ENCODE results near the gene CCDC17. TPM values are rescaled to one million over a fixed set of nuclear protein-coding genes. Genes with fewer than 3 reads are reported as not detected.

The CCDC17 gene
- total RNA-seq, 1 experiment from 2014 or later = 6.6 TPM

DNA sequence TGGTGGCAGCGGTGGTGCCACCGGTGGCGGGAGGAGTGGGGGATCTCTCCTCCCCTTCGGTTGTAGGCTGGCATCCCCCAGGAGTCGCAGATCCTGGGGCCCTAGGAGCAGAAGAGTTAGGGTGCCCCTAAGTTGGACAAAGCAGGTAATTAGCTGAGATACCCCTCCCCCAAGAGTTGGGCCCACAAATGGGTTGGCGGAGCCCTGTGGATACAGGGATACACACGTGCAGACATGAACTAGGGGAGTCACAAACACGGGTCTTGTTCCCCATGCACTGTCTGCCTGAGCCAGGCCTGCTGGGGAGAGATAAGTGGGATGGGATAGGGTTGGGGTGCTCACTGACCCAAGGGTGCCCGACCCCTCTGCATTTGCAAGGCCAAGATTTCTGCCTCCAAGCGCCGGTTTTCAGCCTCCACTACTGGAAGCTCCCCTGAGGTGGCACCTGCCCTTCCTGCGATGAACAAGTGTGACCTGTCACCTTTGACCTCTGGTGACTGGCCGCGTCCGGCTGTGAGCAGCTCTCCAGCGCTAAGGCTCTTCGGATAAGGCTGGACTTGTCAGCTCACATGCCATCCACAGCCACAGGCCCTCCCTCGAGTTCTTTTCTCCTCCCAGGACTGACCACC lies 1.8 kb downstream of the CCDC17 start:
- H4K20me1 ChIP-seq (ENCODE audit: insufficient read depth) = no peaks in the 10 kb centered on the region
- H3K79me2 ChIP-seq (ENCODE audit: low read depth) = no peaks in the 10 kb centered on the region
- H3K4me1 ChIP-seq (replicated peaks; ENCODE audit: insufficient read depth) = no peaks in the 10 kb centered on the region
- no peaks in the 10 kb centered on the region for H3K9me2 ChIP-seq (ENCODE audit: insufficient read depth)
- intact Hi-C loops (cut with micrococcal nuclease; ENCODE audit: unreplicated experiment) = no loop called here
- no TSS peak for BruUV-seq (replicated peaks)
- H3K27ac ChIP-seq = no peak overlapping the region
- no peaks in the 10 kb centered on the region for H3K9me3 ChIP-seq (ENCODE audit: insufficient read depth, low read depth)
- DNase-seq = no peak
- peaks cover 48% of the 10 kb centered on the region; the same call in 1 of the 2 replicates for H3F3A ChIP-seq (ENCODE audit: insufficient read depth, low read depth)
- H3K36me3 ChIP-seq (ENCODE audit: low read depth) = 0 out of 2 replicates have a peak, but pooled peaks cover 2% of the 10 kb centered on the region
- no peak overlapping the region for H3K4me3 ChIP-seq
- H2AFZ ChIP-seq = no peak overlapping the region
- H3K27me3 ChIP-seq (ENCODE audit: insufficient read depth, low read depth) = no peaks in the 10 kb centered on the region
- H3K4me2 ChIP-seq = no peak overlapping the region
- no peak for TF ChIP-seq EZH2 (IDR thresholded peaks at IDR 0.05; ENCODE audit: low read depth)
- TF ChIP-seq CTCF (conservative IDR thresholded peaks at IDR 0.05) = no peak
- ChIA-PET CTCF (no interaction called here), POLR2A (ENCODE audit: unreplicated experiment) (no interaction called here)

DNA sequence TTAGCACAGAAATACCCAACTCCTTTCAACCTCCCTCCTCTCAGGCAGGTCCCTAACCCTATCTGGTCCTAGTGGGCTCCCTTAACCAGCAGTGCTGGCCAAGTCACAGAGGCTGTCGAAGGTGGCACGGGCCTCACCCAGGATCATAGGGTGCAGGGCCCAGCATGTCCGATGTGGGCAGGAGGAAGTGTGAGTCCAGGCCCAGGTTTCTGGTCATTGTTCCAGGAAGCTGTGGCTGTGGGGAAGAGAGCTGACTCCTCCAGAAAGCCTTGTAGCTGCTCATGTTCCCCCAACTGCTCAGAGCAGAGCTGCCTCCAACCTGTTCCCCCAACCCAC lies 2.4 kb downstream of the CCDC17 start:
- POLR2A ChIA-PET (ENCODE audit: unreplicated experiment) = no interaction called here
- H3K4me2 ChIP-seq = no peak overlapping the region

GRCh38 chr1:45620588-45621500 lies 3.0 kb downstream of the CCDC17 start:
- H3K36me3 ChIP-seq (ENCODE audit: low read depth) = peaks cover 13% of the 10 kb centered on the region
- POLR2A ChIA-PET (ENCODE audit: unreplicated experiment) = no interaction called here

More for the DNA sequence above, 2.4 kb downstream of the CCDC17 start:
- Histone ChIP-seq H3K79me2 (ENCODE audit: low read depth) (no peaks in the 10 kb centered on the region), H3K4me1 (replicated peaks; ENCODE audit: insufficient read depth) (no peaks in the 10 kb centered on the region), H3K9me2 (ENCODE audit: insufficient read depth) (no peaks in the 10 kb centered on the region), H3K4me3 (no peak overlapping the region), H3K36me3 (ENCODE audit: low read depth) (peaks cover 7% of the 10 kb centered on the region; the same call in 1 of the 2 replicates), H3F3A (ENCODE audit: insufficient read depth, low read depth) (peaks cover 54% of the 10 kb centered on the region; the same call in 1 of the 2 replicates), H2AFZ (no peak overlapping the region), H3K27ac (no peak overlapping the region), H3K27me3 (ENCODE audit: insufficient read depth, low read depth) (no peaks in the 10 kb centered on the region), H4K20me1 (ENCODE audit: insufficient read depth) (no peaks in the 10 kb centered on the region), H3K9me3 (ENCODE audit: insufficient read depth, low read depth) (no peaks in the 10 kb centered on the region)
- no peak for DNase-seq
- TF ChIP-seq EZH2 (IDR thresholded peaks at IDR 0.05; ENCODE audit: low read depth) = no peak
- no peak for TF ChIP-seq CTCF (conservative IDR thresholded peaks at IDR 0.05)
- intact Hi-C loops (cut with micrococcal nuclease; ENCODE audit: unreplicated experiment) = no loop called here
- CTCF ChIA-PET = no interaction called here
- BruUV-seq (replicated peaks) = no TSS peak

More at GRCh38 chr1:45620588-45621500, 3.0 kb downstream of the CCDC17 start:
- H3F3A ChIP-seq (ENCODE audit: insufficient read depth, low read depth) = peaks cover 56% of the 10 kb centered on the region; the same call in 1 of the 2 replicates
- no peak overlapping the region for H3K27ac ChIP-seq
- H3K27me3 ChIP-seq (ENCODE audit: insufficient read depth, low read depth) = no peaks in the 10 kb centered on the region
- H2AFZ ChIP-seq = no peak overlapping the region
- H3K9me2 ChIP-seq (ENCODE audit: insufficient read depth) = no peaks in the 10 kb centered on the region
- no peak for TF ChIP-seq CTCF (conservative IDR thresholded peaks at IDR 0.05)
- TF ChIP-seq EZH2 (IDR thresholded peaks at IDR 0.05; ENCODE audit: low read depth) = no peak
- BruUV-seq (replicated peaks) = no TSS peak
- no peaks in the 10 kb centered on the region for H3K4me1 ChIP-seq (replicated peaks; ENCODE audit: insufficient read depth)
- H3K4me2 ChIP-seq = no peak overlapping the region
- no peaks in the 10 kb centered on the region for H4K20me1 ChIP-seq (ENCODE audit: insufficient read depth)
- H3K4me3 ChIP-seq = no peak overlapping the region
- DNase-seq = no peak
- no peaks in the 10 kb centered on the region for H3K79me2 ChIP-seq (ENCODE audit: low read depth)
- no peaks in the 10 kb centered on the region for H3K9me3 ChIP-seq (ENCODE audit: insufficient read depth, low read depth)
- CTCF ChIA-PET = no interaction called here
- intact Hi-C loops (cut with micrococcal nuclease; ENCODE audit: unreplicated experiment) = no loop called here
